ENCODE measurements around the gene MTFR1L. TPM values are rescaled to one million over a fixed set of nuclear protein-coding genes. Genes with fewer than 3 reads are reported as not detected.

Gene MTFR1L
- polyA plus RNA-seq, 3 donors = 67.3 to 73.5 (median 69.9) TPM

DNA sequence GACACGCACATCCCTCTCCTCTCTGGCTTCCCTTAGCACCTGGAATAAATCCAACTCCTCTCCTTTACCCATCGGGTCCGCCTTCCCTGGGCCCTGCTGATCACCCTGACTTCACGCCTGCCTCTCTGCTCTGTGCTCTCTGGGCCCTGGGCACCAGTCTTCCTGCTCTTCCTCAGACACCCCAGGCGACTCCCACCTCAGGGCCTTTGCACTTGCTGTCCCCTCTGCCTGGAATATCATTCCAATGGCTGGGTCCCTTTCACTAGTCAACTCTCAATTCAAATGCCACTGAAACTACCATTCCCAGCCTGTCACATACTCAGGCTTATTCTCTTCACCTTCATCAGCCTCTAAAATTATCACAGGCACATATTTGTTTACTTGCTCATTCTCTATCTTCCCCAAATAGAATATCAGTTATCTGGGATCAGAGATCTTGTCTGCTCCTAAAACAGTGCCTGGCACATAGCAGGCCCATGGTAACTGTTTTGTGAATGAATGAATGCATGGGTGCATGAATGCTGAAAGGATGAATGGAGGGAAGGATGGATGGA lies 47.0 kb upstream of the MTFR1L start:
- Histone ChIP-seq H3K9me3 (replicated peaks in 1 of 2; ENCODE audit: control insufficient read depth in 1 of 2, insufficient read depth in 1 of 2, low read length in 2 of 2) (no peaks in the 10 kb centered on the region), H2AFZ (ENCODE audit: insufficient read depth, low read depth, low read length, poor library complexity, severe bottlenecking) (no peak overlapping the region), H3K27ac (ENCODE audit: low read depth in 1 of 2, low read length in 2 of 2) (no peak overlapping the region), H3K9ac (ENCODE audit: insufficient read depth, low read length, poor library complexity, severe bottlenecking) (no peak overlapping the region), H3K27me3 (ENCODE audit: control insufficient read depth in 2 of 2, insufficient read depth in 2 of 2, low read length in 2 of 2) (no peaks in the 10 kb centered on the region), H4K20me1 (ENCODE audit: insufficient read depth, low read length) (no peaks in the 10 kb centered on the region), H3K79me2 (ENCODE audit: insufficient read depth, low read length) (no peaks in the 10 kb centered on the region), H3K4me3 (replicated peaks in 1 of 3; ENCODE audit: low read depth in 2 of 3, low read length in 3 of 3) (no peak overlapping the region), H3K36me3 (replicated peaks in 1 of 2; ENCODE audit: control insufficient read depth in 1 of 2, insufficient read depth in 2 of 2, low read length in 2 of 2) (peaks cover 9 to 23% of the 10 kb centered on the region in 2 donors), H3K4me2 (replicated peaks; ENCODE audit: extremely low read depth, low read length, poor library complexity, severe bottlenecking) (no peak overlapping the region), H3K4me1 (ENCODE audit: control insufficient read depth in 1 of 2, insufficient read depth in 2 of 2, low read length in 2 of 2) (no peaks in the 10 kb centered on the region)
- H3K9me3 Mint-ChIP-seq = peaks cover 0 to 2% (median 0%) of the 10 kb centered on the region in 7 donors
- WGBS (ENCODE audit: insufficient coverage) = 96% methylated on average over 4 of the region's 5 CpGs
- intact Hi-C loops (cut with micrococcal nuclease) = no loop called here
- peaks cover 44 to 47% of the 10 kb centered on the region in 2 donors for H3K36me3 Mint-ChIP-seq
- H3K4me1 Mint-ChIP-seq = peaks cover 25% of the 10 kb centered on the region
- H3K27me3 Mint-ChIP-seq (ENCODE audit: low read depth in 3 of 3) = peaks cover 3 to 25% (median 9%) of the 10 kb centered on the region in 3 donors
- H3K27ac Mint-ChIP-seq = peak overlapping the region in 1 of 7 donors; percentile 72
- DNase-seq = no peak
- TF ChIP-seq, protein P1, sequence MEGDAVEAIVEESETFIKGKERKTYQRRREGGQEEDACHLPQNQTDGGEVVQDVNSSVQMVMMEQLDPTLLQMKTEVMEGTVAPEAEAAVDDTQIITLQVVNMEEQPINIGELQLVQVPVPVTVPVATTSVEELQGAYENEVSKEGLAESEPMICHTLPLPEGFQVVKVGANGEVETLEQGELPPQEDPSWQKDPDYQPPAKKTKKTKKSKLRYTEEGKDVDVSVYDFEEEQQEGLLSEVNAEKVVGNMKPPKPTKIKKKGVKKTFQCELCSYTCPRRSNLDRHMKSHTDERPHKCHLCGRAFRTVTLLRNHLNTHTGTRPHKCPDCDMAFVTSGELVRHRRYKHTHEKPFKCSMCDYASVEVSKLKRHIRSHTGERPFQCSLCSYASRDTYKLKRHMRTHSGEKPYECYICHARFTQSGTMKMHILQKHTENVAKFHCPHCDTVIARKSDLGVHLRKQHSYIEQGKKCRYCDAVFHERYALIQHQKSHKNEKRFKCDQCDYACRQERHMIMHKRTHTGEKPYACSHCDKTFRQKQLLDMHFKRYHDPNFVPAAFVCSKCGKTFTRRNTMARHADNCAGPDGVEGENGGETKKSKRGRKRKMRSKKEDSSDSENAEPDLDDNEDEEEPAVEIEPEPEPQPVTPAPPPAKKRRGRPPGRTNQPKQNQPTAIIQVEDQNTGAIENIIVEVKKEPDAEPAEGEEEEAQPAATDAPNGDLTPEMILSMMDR (IDR thresholded peaks at IDR 0.05) = no peak
- H3K4me3 Mint-ChIP-seq = no peak overlapping the region

DNA sequence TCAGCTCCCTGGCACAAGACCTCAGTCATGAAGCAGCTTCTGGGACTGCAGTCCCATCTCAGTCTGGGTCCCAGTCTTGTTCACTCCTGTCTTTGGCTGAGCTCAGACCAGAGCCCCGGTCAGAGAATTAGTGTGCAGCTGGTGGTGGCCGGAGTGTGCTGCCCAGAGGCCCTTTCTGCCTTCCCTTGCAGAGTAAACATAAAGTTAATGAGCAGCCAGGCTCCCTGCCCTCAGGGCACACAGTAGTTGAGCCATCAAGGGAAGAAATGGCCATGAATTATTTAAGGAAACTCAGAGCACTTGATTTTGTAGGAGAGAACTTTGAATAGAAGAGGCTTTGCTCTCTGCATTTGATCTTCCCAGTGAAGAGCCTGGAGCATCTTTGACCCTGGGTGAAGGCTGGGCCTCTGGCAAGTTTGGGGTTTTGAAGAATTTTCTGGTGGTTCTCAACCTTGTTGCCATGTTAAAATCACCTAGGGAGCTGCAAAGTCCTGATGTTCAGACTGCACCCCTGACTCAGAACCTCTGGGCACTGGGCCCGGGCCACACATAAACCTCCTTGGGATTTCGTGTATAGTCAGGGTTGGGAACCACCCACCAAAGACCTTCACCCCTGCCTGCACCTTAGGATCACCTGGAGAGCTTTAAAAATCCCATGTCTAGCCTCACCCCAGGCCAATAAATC lies 46.2 kb upstream of the MTFR1L start:
- H3K27me3 Mint-ChIP-seq (ENCODE audit: low read depth in 3 of 3) = peaks cover 3 to 25% (median 9%) of the 10 kb centered on the region in 3 donors
- H3K4me3 ChIP-seq (replicated peaks in 1 of 3; ENCODE audit: low read depth in 2 of 3, low read length in 3 of 3) = no peak overlapping the region
- H3K4me2 ChIP-seq (replicated peaks; ENCODE audit: extremely low read depth, low read length, poor library complexity, severe bottlenecking) = no peak overlapping the region
- no peak for DNase-seq
- no peak overlapping the region for H2AFZ ChIP-seq (ENCODE audit: insufficient read depth, low read depth, low read length, poor library complexity, severe bottlenecking)
- TF ChIP-seq, protein P1 (IDR thresholded peaks at IDR 0.05) = no peak
- no peaks in the 10 kb centered on the region for H3K4me1 ChIP-seq (ENCODE audit: control insufficient read depth in 1 of 2, insufficient read depth in 2 of 2, low read length in 2 of 2)
- H3K9me3 Mint-ChIP-seq = peaks cover 0 to 2% (median 0%) of the 10 kb centered on the region in 7 donors
- peaks cover 51 to 54% of the 10 kb centered on the region in 2 donors for H3K36me3 Mint-ChIP-seq
- no peaks in the 10 kb centered on the region for H3K9me3 ChIP-seq (replicated peaks in 1 of 2; ENCODE audit: control insufficient read depth in 1 of 2, insufficient read depth in 1 of 2, low read length in 2 of 2)
- no peak overlapping the region for H3K4me3 Mint-ChIP-seq
- peaks cover 14 to 21% of the 10 kb centered on the region in 2 donors for H3K36me3 ChIP-seq (replicated peaks in 1 of 2; ENCODE audit: control insufficient read depth in 1 of 2, insufficient read depth in 2 of 2, low read length in 2 of 2)
- WGBS (ENCODE audit: insufficient coverage) = 100% methylated on average over 3 of the region's 4 CpGs
- H3K27ac Mint-ChIP-seq = no peak overlapping the region
- no peak overlapping the region for H3K9ac ChIP-seq (ENCODE audit: insufficient read depth, low read length, poor library complexity, severe bottlenecking)
- peaks cover 25% of the 10 kb centered on the region for H3K4me1 Mint-ChIP-seq
- intact Hi-C loops (cut with micrococcal nuclease) = no loop called here
- no peak overlapping the region for H3K27ac ChIP-seq (ENCODE audit: low read depth in 1 of 2, low read length in 2 of 2)
- no peaks in the 10 kb centered on the region for H4K20me1 ChIP-seq (ENCODE audit: insufficient read depth, low read length)
- no peaks in the 10 kb centered on the region for H3K27me3 ChIP-seq (ENCODE audit: control insufficient read depth in 2 of 2, insufficient read depth in 2 of 2, low read length in 2 of 2)
- H3K79me2 ChIP-seq (ENCODE audit: insufficient read depth, low read length) = no peaks in the 10 kb centered on the region
